GM19351 (cell line): ENCODE data around the gene TPRX1.
"Not testable (repeated sequence)": the region's sequence is repeated elsewhere in the genome, so short reads cannot be mapped to it uniquely, and the experiment has no call there.

Experiments
- ATAC-seq: cut with Tn5 transposase; IDR thresholded peaks from one replicate; pipeline ENCODE4 v1.9.1; 2021; ENCODE audit warnings: mild to moderate bottlenecking, moderate library complexity; ENCODE audit not compliant: unreplicated experiment

The TPRX1 gene

GRCh38 chr19:47768604-47769003, 35.7 kb downstream of the TPRX1 start:
- no peak for ATAC-seq

- ATAC-seq: no peak
These were observed 37.0 kb downstream of the TPRX1 start for GRCh38 chr19:47767349-47767748.

GRCh38 chr19:47766670-47767069, 37.7 kb downstream of the TPRX1 start:
- no peak for ATAC-seq

- no peak for ATAC-seq
These were observed 38.1 kb downstream of the TPRX1 start for GRCh38 chr19:47766359-47766620.

GRCh38 chr19:47765523-47766358, 38.6 kb downstream of the TPRX1 start:
- ATAC-seq: no peak

- not testable (repeated sequence) for ATAC-seq
These were observed 39.6 kb downstream of the TPRX1 start for GRCh38 chr19:47764705-47765104.

- no peak for ATAC-seq
These were observed 41.6 kb downstream of the TPRX1 start for GRCh38 chr19:47762615-47763308.

- ATAC-seq: no peak
These were observed 42.2 kb downstream of the TPRX1 start for GRCh38 chr19:47762151-47762550.

- no peak for ATAC-seq
These were observed 42.8 kb downstream of the TPRX1 start for GRCh38 chr19:47761566-47761965.

- no peak for ATAC-seq
These were observed 43.7 kb downstream of the TPRX1 start for GRCh38 chr19:47760632-47760999.

- no peak for ATAC-seq
These were observed 45.9 kb downstream of the TPRX1 start for GRCh38 chr19:47758443-47758804.

GRCh38 chr19:47757617-47758442, 46.5 kb downstream of the TPRX1 start:
- no peak for ATAC-seq

GRCh38 chr19:47756953-47757608, 47.3 kb downstream of the TPRX1 start:
- no peak for ATAC-seq

- no peak for ATAC-seq
These were observed 47.8 kb downstream of the TPRX1 start for GRCh38 chr19:47756627-47756929.

GRCh38 chr19:47755762-47756626, 48.4 kb downstream of the TPRX1 start:
- no peak for ATAC-seq

- ATAC-seq: no peak
These were observed 49.1 kb downstream of the TPRX1 start for GRCh38 chr19:47755065-47755761.

GRCh38 chr19:47754206-47755064, 49.9 kb downstream of the TPRX1 start:
- no peak for ATAC-seq

GRCh38 chr19:47752440-47753211, 51.7 kb downstream of the TPRX1 start:
- ATAC-seq: no peak
